Activated CD8-positive, alpha-beta memory T cell treated with anti-CD3 and anti-CD28 coated beads, Interleukin-2, amount 50 U/mL, for 1 hour (primary cell): Measurements from ENCODE around the gene SMARCE1.

ENCODE experiments used
- DNase-seq: peaks from one replicate; pipeline ENCODE4 v3.0.0-alpha.2; 2020; ENCODE audit errors: extremely low read depth

SMARCE1 gene

GRCh38 chr17:40582328-40582901, 65.2 kb downstream of the SMARCE1 start:
- DNase-seq, result no peak

- no peak for DNase-seq
These were observed 67.5 kb downstream of the SMARCE1 start for GRCh38 chr17:40580140-40580539.

DNA sequence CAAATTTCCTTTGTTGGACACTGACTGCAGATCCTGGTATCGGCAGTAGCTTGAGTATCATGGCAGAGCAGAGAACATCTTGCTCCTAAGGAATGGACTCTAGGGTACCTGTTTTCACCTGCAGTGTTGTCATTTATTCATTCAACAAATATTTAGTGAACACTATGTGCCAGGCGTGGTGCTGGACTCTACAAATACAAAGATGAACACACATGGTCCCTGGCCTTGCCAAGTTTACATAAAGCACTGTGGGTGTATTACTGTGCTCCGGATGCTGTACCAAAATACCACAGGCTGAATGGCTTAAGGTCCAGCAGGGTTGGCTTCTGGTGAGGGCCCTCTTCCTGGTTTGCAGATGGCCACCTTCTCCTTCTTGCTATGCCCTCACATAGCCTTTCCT, 68.1 kb downstream of the SMARCE1 start:
- no peak for DNase-seq

GRCh38 chr17:40577611-40578065, 70.0 kb downstream of the SMARCE1 start:
- no peak for DNase-seq

DNA sequence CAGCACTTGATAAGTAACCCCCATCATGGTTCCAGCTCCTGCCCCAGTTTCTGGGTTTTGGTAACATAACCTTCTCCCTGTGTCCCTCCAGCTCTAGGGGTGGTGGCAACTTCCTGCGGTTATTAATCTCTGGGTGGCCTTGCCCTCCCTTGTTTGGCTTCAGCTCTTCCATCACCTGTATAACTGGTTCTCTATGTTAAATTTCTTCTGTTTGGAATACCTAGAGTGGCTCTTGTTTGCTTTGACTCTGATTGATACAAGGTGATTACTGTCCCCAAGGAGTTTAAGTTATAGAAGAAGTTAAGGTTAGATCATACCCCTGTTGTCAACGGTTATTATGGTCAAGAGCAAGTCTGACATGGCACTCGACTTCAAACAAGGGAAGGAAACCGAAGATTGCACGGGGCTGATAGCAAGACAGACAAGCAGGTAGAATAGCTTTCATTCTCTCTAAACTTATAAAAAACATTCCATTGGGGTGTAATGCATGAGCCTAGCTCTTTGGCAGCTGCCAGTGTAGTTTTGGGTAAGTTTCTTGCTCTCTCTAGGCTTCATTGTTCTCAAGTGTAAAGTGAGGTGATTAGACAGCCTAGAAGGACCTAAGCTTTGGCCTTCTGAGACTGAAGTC, 71.4 kb downstream of the SMARCE1 start:
- DNase-seq, result no peak
